ENCODE results near the gene ENTPD1.
"Not testable (repeated sequence)": the region's sequence is repeated elsewhere in the genome, so short reads cannot be mapped to it uniquely, and the experiment has no call there.

The ENTPD1 gene

DNA sequence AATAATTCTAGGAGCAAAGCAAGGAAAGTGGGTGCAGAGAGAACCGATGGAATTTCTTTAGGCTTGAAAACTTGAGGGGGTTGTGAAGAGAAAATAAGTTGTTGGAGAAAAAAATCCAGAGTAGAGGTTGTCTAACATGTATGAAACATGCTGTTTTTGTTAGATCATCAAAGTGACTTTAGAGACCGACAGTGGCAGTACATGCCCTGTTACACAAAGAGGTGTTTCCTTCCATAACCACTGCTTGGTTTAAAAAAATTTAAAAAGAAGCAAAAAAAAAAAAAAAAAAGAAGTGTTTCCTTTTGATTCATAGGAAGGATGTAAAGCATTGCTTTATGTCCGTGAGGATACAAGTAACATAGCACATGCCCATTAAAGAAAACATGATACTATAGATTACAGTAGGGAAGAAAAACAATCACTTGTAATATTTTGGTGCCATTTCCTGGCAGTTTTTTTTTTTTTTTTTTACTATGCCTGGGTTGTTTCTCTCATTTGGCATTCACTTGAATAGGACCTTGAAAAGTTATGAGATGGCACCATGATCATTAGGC lies 6.1 kb downstream of the ENTPD1 start:
- Histone ChIP-seq H3K4me2 (ENCODE audit: low read depth, low read length) (no peak overlapping the region), H3K4me3 (ENCODE audit: low read length) (no peak overlapping the region), H3K36me3 (replicated peaks; ENCODE audit: insufficient read depth, low read length) (no peaks in the 10 kb centered on the region), H3K9me2 (replicated peaks; ENCODE audit: insufficient read depth, low read length) (no peaks in the 10 kb centered on the region), H3K4me1 (ENCODE audit: low read length) (peaks cover 12% of the 10 kb centered on the region), H3K27me3 (replicated peaks; ENCODE audit: insufficient read depth, low read length) (no peaks in the 10 kb centered on the region), H3K9ac (ENCODE audit: low read length) (no peak overlapping the region), H3F3A (ENCODE audit: insufficient read depth, low read length) (peaks cover 6% of the 10 kb centered on the region; the same call in 1 of the 2 replicates), H3K79me2 (ENCODE audit: low read length) (no peaks in the 10 kb centered on the region), H2AFZ (ENCODE audit: low read length) (no peak overlapping the region), H3K9me3 (replicated peaks; ENCODE audit: insufficient read depth, low read length) (no peaks in the 10 kb centered on the region), H4K20me1 (ENCODE audit: insufficient read depth, low read length) (no peaks in the 10 kb centered on the region), H3K27ac (ENCODE audit: low read length) (no peak overlapping the region)
- TF ChIP-seq, protein P1, sequence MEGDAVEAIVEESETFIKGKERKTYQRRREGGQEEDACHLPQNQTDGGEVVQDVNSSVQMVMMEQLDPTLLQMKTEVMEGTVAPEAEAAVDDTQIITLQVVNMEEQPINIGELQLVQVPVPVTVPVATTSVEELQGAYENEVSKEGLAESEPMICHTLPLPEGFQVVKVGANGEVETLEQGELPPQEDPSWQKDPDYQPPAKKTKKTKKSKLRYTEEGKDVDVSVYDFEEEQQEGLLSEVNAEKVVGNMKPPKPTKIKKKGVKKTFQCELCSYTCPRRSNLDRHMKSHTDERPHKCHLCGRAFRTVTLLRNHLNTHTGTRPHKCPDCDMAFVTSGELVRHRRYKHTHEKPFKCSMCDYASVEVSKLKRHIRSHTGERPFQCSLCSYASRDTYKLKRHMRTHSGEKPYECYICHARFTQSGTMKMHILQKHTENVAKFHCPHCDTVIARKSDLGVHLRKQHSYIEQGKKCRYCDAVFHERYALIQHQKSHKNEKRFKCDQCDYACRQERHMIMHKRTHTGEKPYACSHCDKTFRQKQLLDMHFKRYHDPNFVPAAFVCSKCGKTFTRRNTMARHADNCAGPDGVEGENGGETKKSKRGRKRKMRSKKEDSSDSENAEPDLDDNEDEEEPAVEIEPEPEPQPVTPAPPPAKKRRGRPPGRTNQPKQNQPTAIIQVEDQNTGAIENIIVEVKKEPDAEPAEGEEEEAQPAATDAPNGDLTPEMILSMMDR (IDR thresholded peaks at IDR 0.05; ENCODE audit: low read length): no peak
- TF ChIP-seq EZH2 (optimal IDR thresholded peaks at IDR 0.05; ENCODE audit: low read depth, low read length) (no peak), EZH2phosphoT487 (IDR thresholded peaks at IDR 0.05; ENCODE audit: low read length) (no peak)
- DNase-seq: no peak

DNA sequence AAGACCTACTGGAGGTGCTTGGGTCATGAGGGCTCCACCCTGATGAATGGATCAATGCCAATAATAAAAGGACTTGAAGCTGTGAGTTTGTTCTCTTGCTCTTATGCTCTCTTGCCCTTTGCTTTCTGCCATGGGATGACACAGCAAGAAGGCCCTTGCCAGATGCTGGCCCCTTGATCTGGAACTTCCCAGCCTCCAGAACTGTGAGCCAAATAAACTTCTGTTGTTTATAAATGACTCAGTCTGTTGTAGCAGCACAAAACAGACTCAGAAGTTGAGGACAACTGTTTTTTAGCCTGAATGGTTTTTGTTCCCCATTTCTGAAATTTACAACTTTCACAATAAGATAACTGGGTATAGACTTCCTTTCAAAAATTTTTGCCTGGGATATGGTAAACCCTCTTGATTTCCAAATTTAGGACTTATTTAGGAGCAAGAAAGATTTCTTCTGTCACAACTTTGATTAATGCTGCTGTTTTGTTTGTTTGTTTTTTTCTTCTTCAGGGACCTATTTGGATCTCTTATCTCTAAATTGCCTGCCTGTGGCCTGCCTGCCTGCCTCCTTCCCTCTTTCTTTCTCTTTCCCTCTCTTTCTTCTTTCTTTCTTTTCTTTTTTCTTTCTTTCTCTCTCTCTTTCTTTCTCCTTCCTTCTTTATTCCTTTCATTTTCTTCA lies 12.1 kb downstream of the ENTPD1 start:
- DNase-seq: no peak
- Histone ChIP-seq H3K79me2 (ENCODE audit: low read length) (no peaks in the 10 kb centered on the region), H3K4me2 (ENCODE audit: low read depth, low read length) (no peak overlapping the region), H3K27me3 (replicated peaks; ENCODE audit: insufficient read depth, low read length) (no peaks in the 10 kb centered on the region), H3F3A (ENCODE audit: insufficient read depth, low read length) (no peaks in the 10 kb centered on the region), H4K20me1 (ENCODE audit: insufficient read depth, low read length) (no peaks in the 10 kb centered on the region), H3K4me1 (ENCODE audit: low read length) (peaks cover 4% of the 10 kb centered on the region; the same call in 1 of the 2 replicates), H2AFZ (ENCODE audit: low read length) (no peak overlapping the region), H3K9ac (ENCODE audit: low read length) (no peak overlapping the region), H3K9me3 (replicated peaks; ENCODE audit: insufficient read depth, low read length) (no peaks in the 10 kb centered on the region), H3K9me2 (replicated peaks; ENCODE audit: insufficient read depth, low read length) (no peaks in the 10 kb centered on the region), H3K27ac (ENCODE audit: low read length) (peak overlapping the region; percentile 18; the same call in 1 of the 2 replicates), H3K4me3 (ENCODE audit: low read length) (no peak overlapping the region), H3K36me3 (replicated peaks; ENCODE audit: insufficient read depth, low read length) (no peaks in the 10 kb centered on the region)
- TF ChIP-seq EZH2phosphoT487 (IDR thresholded peaks at IDR 0.05; ENCODE audit: low read length) (no peak), EZH2 (optimal IDR thresholded peaks at IDR 0.05; ENCODE audit: low read depth, low read length) (no peak)
- TF ChIP-seq, protein P1 (IDR thresholded peaks at IDR 0.05; ENCODE audit: low read length): no peak

DNA sequence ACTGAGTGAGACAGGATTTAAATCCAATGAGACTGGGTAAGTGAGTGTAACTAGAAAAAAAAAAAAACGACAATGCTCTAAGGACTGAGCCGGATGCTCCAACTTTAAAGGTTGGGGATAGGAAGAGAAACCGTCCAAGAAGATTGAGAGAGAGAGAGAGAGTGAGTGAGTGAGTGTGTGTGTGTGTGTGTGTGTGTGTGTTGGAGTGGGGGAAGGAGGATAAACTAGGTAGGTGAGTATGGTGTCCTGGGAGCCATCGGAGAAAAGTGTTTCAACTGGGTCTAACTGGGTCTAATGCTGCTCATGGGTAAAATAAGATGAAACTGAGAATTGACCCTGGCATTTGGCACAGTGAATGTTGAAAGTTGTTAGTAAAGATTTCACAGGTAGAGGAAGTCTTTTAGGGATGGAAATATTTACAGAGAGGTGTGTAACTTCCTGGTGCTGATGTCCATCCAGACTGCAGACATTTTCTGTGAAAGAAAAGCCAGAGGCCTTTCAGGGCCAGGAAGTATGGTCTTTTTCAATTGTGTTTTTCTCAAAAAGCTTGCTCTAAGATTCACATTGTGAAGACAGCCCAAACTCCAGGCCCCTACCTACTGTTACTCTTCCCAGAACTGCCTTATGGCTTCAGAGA lies 14.2 kb downstream of the ENTPD1 start:
- no peak overlapping the region for H3K4me2 ChIP-seq (ENCODE audit: low read depth, low read length)
- H3K27ac ChIP-seq (ENCODE audit: low read length): no peak overlapping the region
- H3K4me3 ChIP-seq (ENCODE audit: low read length): no peak overlapping the region
- DNase-seq: no peak
- no peaks in the 10 kb centered on the region for H3F3A ChIP-seq (ENCODE audit: insufficient read depth, low read length)
- H3K27me3 ChIP-seq (replicated peaks; ENCODE audit: insufficient read depth, low read length): no peaks in the 10 kb centered on the region
- no peaks in the 10 kb centered on the region for H3K9me2 ChIP-seq (replicated peaks; ENCODE audit: insufficient read depth, low read length)
- no peaks in the 10 kb centered on the region for H3K79me2 ChIP-seq (ENCODE audit: low read length)
- H3K36me3 ChIP-seq (replicated peaks; ENCODE audit: insufficient read depth, low read length): no peaks in the 10 kb centered on the region
- H4K20me1 ChIP-seq (ENCODE audit: insufficient read depth, low read length): no peaks in the 10 kb centered on the region
- peaks cover 4% of the 10 kb centered on the region; the same call in 1 of the 2 replicates for H3K4me1 ChIP-seq (ENCODE audit: low read length)
- H3K9ac ChIP-seq (ENCODE audit: low read length): no peak overlapping the region
- H2AFZ ChIP-seq (ENCODE audit: low read length): no peak overlapping the region
- no peaks in the 10 kb centered on the region for H3K9me3 ChIP-seq (replicated peaks; ENCODE audit: insufficient read depth, low read length)
- no peak for TF ChIP-seq EZH2 (optimal IDR thresholded peaks at IDR 0.05; ENCODE audit: low read depth, low read length)
- TF ChIP-seq EZH2phosphoT487 (IDR thresholded peaks at IDR 0.05; ENCODE audit: low read length): no peak
- TF ChIP-seq, protein P1 (IDR thresholded peaks at IDR 0.05; ENCODE audit: low read length): no peak

DNA sequence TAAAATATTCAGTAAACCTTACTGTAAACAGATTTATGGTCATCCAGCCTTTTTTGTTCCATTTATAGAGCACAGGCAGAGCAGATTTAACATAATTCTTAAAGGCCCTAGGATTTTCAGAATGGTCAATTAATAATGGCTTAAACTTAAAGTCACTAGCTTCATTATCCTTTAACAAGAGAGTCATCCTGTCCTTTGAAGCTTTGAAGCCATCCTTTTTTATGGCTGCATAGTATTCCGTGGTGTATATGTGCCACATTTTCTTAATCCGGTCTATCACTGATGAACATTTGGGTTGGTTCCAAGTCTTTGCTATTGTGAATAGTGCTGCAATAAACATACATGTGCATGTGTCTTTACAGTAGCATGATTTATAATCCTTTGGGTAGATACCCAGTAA lies 17.5 kb downstream of the ENTPD1 start:
- H3K9me3 ChIP-seq (replicated peaks; ENCODE audit: insufficient read depth, low read length); H3K9me2 ChIP-seq (replicated peaks; ENCODE audit: insufficient read depth, low read length); H2AFZ ChIP-seq (ENCODE audit: low read length); DNase-seq; H3K27ac ChIP-seq (ENCODE audit: low read length); H4K20me1 ChIP-seq (ENCODE audit: insufficient read depth, low read length); H3F3A ChIP-seq (ENCODE audit: insufficient read depth, low read length); H3K36me3 ChIP-seq (replicated peaks; ENCODE audit: insufficient read depth, low read length); H3K27me3 ChIP-seq (replicated peaks; ENCODE audit: insufficient read depth, low read length); H3K4me2 ChIP-seq (ENCODE audit: low read depth, low read length); H3K9ac ChIP-seq (ENCODE audit: low read length); H3K79me2 ChIP-seq (ENCODE audit: low read length); H3K4me1 ChIP-seq (ENCODE audit: low read length); H3K4me3 ChIP-seq (ENCODE audit: low read length): not testable (repeated sequence)

DNA sequence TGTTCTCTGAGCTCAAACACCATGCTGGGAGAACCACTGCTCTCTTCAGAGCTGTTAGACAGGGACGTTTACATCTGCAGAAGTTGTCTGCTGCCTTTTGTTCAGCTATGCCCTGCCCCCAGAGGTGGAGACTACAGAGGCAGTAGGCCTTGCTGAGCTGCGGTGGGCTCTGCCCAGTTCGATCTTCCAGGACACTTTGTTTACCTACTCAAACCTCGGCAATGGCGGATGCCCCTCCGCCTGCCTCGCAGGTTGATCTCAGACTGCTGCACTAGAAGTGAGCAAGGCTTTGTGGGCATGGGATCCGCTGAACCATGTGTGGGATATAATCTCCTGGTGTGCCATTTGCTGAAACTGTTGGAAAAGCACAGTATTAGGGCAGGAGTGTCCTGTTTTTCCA lies 21.7 kb downstream of the ENTPD1 start:
- H3F3A ChIP-seq (ENCODE audit: insufficient read depth, low read length); H3K36me3 ChIP-seq (replicated peaks; ENCODE audit: insufficient read depth, low read length); H2AFZ ChIP-seq (ENCODE audit: low read length); H3K4me2 ChIP-seq (ENCODE audit: low read depth, low read length); H3K79me2 ChIP-seq (ENCODE audit: low read length); H3K4me1 ChIP-seq (ENCODE audit: low read length); H3K9me3 ChIP-seq (replicated peaks; ENCODE audit: insufficient read depth, low read length); H3K9ac ChIP-seq (ENCODE audit: low read length); H3K27me3 ChIP-seq (replicated peaks; ENCODE audit: insufficient read depth, low read length); DNase-seq; H4K20me1 ChIP-seq (ENCODE audit: insufficient read depth, low read length); H3K27ac ChIP-seq (ENCODE audit: low read length); H3K4me3 ChIP-seq (ENCODE audit: low read length); H3K9me2 ChIP-seq (replicated peaks; ENCODE audit: insufficient read depth, low read length): not testable (repeated sequence)

Measured in MM.1S (cell line).